Body of pancreas (tissue), 4 donors: ENCODE results near the gene NEGR1. TPM values are rescaled to one million over a fixed set of nuclear protein-coding genes. Genes with fewer than 3 reads are reported as not detected.

ENCODE experiments used
- ATAC-seq: fragments of 150-250 bp; one replicate; pipeline ENCODE4 v1.9.1; 2016
- DNase-seq, 4 donors: peaks; one replicate each; pipeline ENCODE4 v3.0.0-alpha.2; 2019
- H3K27ac ChIP-seq, 4 donors: fragments of 200-600 bp; sonication (generic); 1 replicate in 3 of 4; 2 replicates in 1 of 4; pipeline versions ENCODE4 v1.5.1 to v1.6.1; 2016 to 2019; ENCODE audit warnings: mild to moderate bottlenecking in 1 of 4, mixed read lengths in 1 of 4, moderate library complexity in 1 of 4
- H3K27me3 ChIP-seq, 2 donors: fragments of 200-600 bp; sonication (generic); one replicate each; pipeline ENCODE4 v1.6.0; 2016; ENCODE audit warnings: mild to moderate bottlenecking in 1 of 2
- H3K36me3 ChIP-seq, 2 donors: fragments of 200-600 bp; sonication (generic); replicated peaks in 1 of 2; 2 replicates each; pipeline ENCODE4 v1.5.1; 2016; ENCODE audit warnings: low read depth in 2 of 2; ENCODE audit not compliant: insufficient read depth in 1 of 2
- H3K4me1 ChIP-seq: fragments of 200-600 bp; sonication (generic); one replicate; pipeline ENCODE4 v1.6.0; 2016
- H3K4me3 ChIP-seq, 2 donors: fragments of 200-600 bp; sonication (generic); 1 replicate in 1 of 2; 2 replicates in 1 of 2; pipeline ENCODE4 v1.5.1; 2016 to 2019
- H3K9me3 ChIP-seq, 3 donors: fragments of 200-600 bp; sonication (generic); 1 replicate in 2 of 3; 2 replicates in 1 of 3; pipeline ENCODE4 v1.5.1; 2016
- CTCF ChIP-seq, 7 experiments: fragments of 450-650 bp in 4 of 7; fragments of 200-600 bp in 3 of 7; sonication (generic) in 3 of 7; IDR thresholded peaks; one replicate each; pipeline ENCODE4 v1.5.1; 2016 to 2019; ENCODE audit warnings: antibody characterized with exemption in 7 of 7
- POLR2A ChIP-seq, 3 donors: fragments of 450-650 bp; IDR thresholded peaks; one replicate each; pipeline ENCODE4 v1.6.1; 2016; ENCODE audit warnings: antibody characterized with exemption in 3 of 3, mild to moderate bottlenecking in 2 of 3
- WGBS, 2 donors: methylation state at CpG; one replicate each; pipeline ENCODE4 v1.1.5; 2017; 5-methylcytosine and 5-hydroxymethylcytosine counted together
- intact Hi-C: fragments of 100-400 bp; cut with DNase I; formaldehyde crosslinking; loops from one replicate; pipeline ENCODE4 v1.15.1; 2023
- total RNA-seq, 2 donors: library from RNA; depleted of rRNA; stranded (reverse); fragments of >200 nt; gene quantifications; one replicate each; pipeline ENCODE4 v1.1.0, GENCODE V29; 2016

NEGR1 gene
- total RNA-seq, 2 donors from 2014 or later = 6.3 to 9.6 TPM

DNA sequence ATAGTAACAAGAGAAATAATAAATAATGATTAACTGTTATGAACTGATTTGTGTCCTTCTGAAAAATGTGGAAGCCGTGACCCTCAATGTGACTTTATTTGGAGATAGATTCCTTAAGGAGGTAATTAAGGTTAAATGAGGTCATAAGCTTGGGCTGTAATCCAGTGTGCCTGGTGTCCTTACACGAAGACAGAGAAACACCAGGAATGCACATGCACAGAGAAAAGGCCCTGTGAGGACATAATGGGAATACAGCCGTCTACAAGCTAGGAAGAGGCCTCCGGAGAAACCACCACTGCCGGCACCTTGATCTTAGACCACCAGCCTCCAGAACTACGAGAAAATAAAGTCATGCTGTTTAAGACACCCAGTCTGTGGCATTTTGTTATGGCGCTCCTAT lies 215.9 kb downstream of the NEGR1 start:
- no peak overlapping the region for H3K27ac ChIP-seq
- no peaks in the 10 kb centered on the region for H3K36me3 ChIP-seq
- DNase-seq = no peak
- H3K4me3 ChIP-seq = no peak overlapping the region
- TF ChIP-seq POLR2A (IDR thresholded peaks at IDR 0.05) (no peak), CTCF (IDR thresholded peaks at IDR 0.05) (no peak)
- no peaks in the 10 kb centered on the region for H3K9me3 ChIP-seq
- intact Hi-C loops = no loop called here
- ATAC-seq = no peak
- WGBS, 2 donors = 61 to 74% methylated on average over 7 of the region's 7 CpGs
- H3K4me1 ChIP-seq = no peaks in the 10 kb centered on the region
- no peaks in the 10 kb centered on the region for H3K27me3 ChIP-seq

GRCh38 chr1:72064196-72065075 lies 217.9 kb downstream of the NEGR1 start:
- WGBS, 2 donors = 28 to 45% methylated on average over 3 of the region's 3 CpGs
- H3K4me3 ChIP-seq = no peak overlapping the region

GRCh38 chr1:72063364-72064044 lies 218.8 kb downstream of the NEGR1 start:
- intact Hi-C loops = no loop called here
- no peak for ATAC-seq
- DNase-seq = no peak
- no peak overlapping the region for H3K4me3 ChIP-seq
- H3K27ac ChIP-seq = no peak overlapping the region
- H3K27me3 ChIP-seq = no peaks in the 10 kb centered on the region
- no peaks in the 10 kb centered on the region for H3K4me1 ChIP-seq
- no peaks in the 10 kb centered on the region for H3K36me3 ChIP-seq
- WGBS, 2 donors = 63 to 83% methylated on average over 7 of the region's 7 CpGs
- H3K9me3 ChIP-seq = no peaks in the 10 kb centered on the region
- TF ChIP-seq POLR2A (IDR thresholded peaks at IDR 0.05) (no peak), CTCF (IDR thresholded peaks at IDR 0.05) (no peak)

More at GRCh38 chr1:72064196-72065075, 217.9 kb downstream of the NEGR1 start:
- H3K4me1 ChIP-seq = no peaks in the 10 kb centered on the region
- H3K27me3 ChIP-seq = no peaks in the 10 kb centered on the region
- no peaks in the 10 kb centered on the region for H3K36me3 ChIP-seq
- no peak for DNase-seq
- intact Hi-C loops = no loop called here
- no peaks in the 10 kb centered on the region for H3K9me3 ChIP-seq
- no peak overlapping the region for H3K27ac ChIP-seq
- no peak for TF ChIP-seq CTCF (IDR thresholded peaks at IDR 0.05)
- no peak for TF ChIP-seq POLR2A (IDR thresholded peaks at IDR 0.05)
- no peak for ATAC-seq

DNA sequence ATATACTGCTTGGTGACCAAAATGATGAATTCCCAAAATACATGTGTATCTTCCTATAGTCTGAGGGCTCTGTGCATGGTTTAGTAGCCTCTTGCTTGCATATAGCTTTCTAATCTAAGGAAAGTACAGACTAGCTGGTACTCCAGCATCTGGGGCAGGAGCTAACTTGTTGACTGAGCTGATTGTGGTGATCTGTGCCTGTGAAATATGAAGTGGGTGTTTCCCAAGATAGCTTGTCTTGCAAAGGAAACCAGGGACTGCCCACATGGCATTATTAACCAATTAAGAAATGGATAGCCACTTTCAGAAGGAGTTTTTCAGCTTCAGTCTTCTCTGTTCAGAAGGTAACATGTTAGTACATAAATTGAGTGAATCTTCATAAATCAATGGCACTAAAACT lies 219.8 kb downstream of the NEGR1 start:
- no peaks in the 10 kb centered on the region for H3K27me3 ChIP-seq
- no peak for ATAC-seq
- no peak for DNase-seq
- TF ChIP-seq CTCF (IDR thresholded peaks at IDR 0.05) (no peak), POLR2A (IDR thresholded peaks at IDR 0.05) (no peak)
- no peaks in the 10 kb centered on the region for H3K36me3 ChIP-seq
- H3K4me3 ChIP-seq = no peak overlapping the region
- H3K27ac ChIP-seq = no peak overlapping the region
- H3K4me1 ChIP-seq = no peaks in the 10 kb centered on the region
- no peaks in the 10 kb centered on the region for H3K9me3 ChIP-seq
- intact Hi-C loops = no loop called here
